IMR-90 (cell line): ENCODE data around the gene PODXL. TPM values are rescaled to one million over a fixed set of nuclear protein-coding genes. Genes with fewer than 3 reads are reported as not detected.

Experiments used
- ATAC-seq: fragments of 200-7000 bp; cut with Tn5 transposase; 2 replicates; pipeline ENCODE4 v1.9.1; 2020; ENCODE audit warnings: low read depth, mild to moderate bottlenecking, moderate library complexity
- BruUV-seq: library from RNA; stranded (reverse); fragments of 400-500 nt; replicated peaks from 2 replicates; lab custom pipeline; 2021; lab: Mats Ljungman, UMichigan
- CTCF ChIA-PET: fragments of 300-600 bp; formaldehyde crosslinking; extraction: SDS; loops from one replicate; lab custom pipeline; 2021; ENCODE audit warnings: antibody characterized with exemption; lab: Yijun Ruan, JAX
- POLR2A ChIA-PET: fragments of 300-600 bp; sonication (Branson Sonifier 250); formaldehyde crosslinking; loops from one replicate; lab custom pipeline; 2022; ENCODE audit warnings: antibody characterized with exemption; ENCODE audit not compliant: unreplicated experiment; lab: Charles Lee
- DNase-seq: peaks from one replicate; pipeline ENCODE4 v3.0.0; 2013
- H2AFZ ChIP-seq: replicated peaks from 2 replicates; pipeline ENCODE3; 2013; ENCODE audit warnings: low read length, mild to moderate bottlenecking; ENCODE audit not compliant: poor library complexity
- H2AK5ac ChIP-seq: 2 replicates; pipeline ENCODE4 v1.6.1; 2013; ENCODE audit warnings: low read depth, low read length, inconsistent platforms
- H2AK9ac ChIP-seq: replicated peaks from 2 replicates; pipeline ENCODE3; 2013; ENCODE audit warnings: mild to moderate bottlenecking, low read depth, low read length, moderate library complexity; ENCODE audit not compliant: poor library complexity
- H2BK120ac ChIP-seq: 2 replicates; pipeline ENCODE4 v1.6.1; 2013; ENCODE audit warnings: low read depth, low read length, inconsistent platforms
- H2BK15ac ChIP-seq: 3 replicates; pipeline ENCODE4 v1.6.1; 2013; ENCODE audit warnings: low read depth, low read length, inconsistent platforms
- H2BK20ac ChIP-seq: 2 replicates; pipeline ENCODE4 v1.6.1; 2013; ENCODE audit warnings: low read depth, mild to moderate bottlenecking, inconsistent platforms, low read length, moderate library complexity
- H2BK5ac ChIP-seq: 2 replicates; pipeline ENCODE4 v1.6.1; 2013; ENCODE audit warnings: mild to moderate bottlenecking, low read depth, low read length, inconsistent platforms; ENCODE audit not compliant: poor library complexity, severe bottlenecking
- H3K14ac ChIP-seq: replicated peaks from 2 replicates; pipeline ENCODE4 v1.6.1; 2013; ENCODE audit warnings: low read depth, low read length, inconsistent platforms
- H3K18ac ChIP-seq: 2 replicates; pipeline ENCODE4 v1.6.1; 2013; ENCODE audit warnings: low read depth, low read length, control low read depth
- H3K23ac ChIP-seq: 2 replicates; pipeline ENCODE4 v1.6.1; 2013; ENCODE audit warnings: low read depth, low read length, inconsistent platforms
- H3K27ac ChIP-seq: 2 replicates; pipeline ENCODE4 v1.5.1; 2013; ENCODE audit warnings: mild to moderate bottlenecking, control low read depth, low read length; ENCODE audit not compliant: insufficient read depth
- H3K27me3 ChIP-seq: 2 replicates; pipeline ENCODE4 v1.6.1; 2013; ENCODE audit warnings: low read length; ENCODE audit not compliant: control insufficient read depth, insufficient read depth
- H3K36me3 ChIP-seq: 2 replicates; pipeline ENCODE4 v1.6.1; 2013; ENCODE audit warnings: low read length, mixed read lengths; ENCODE audit not compliant: control insufficient read depth, insufficient read depth
- H3K4ac ChIP-seq: 2 replicates; pipeline ENCODE4 v1.6.1; 2013; ENCODE audit warnings: low read depth, low read length, inconsistent platforms
- H3K4me1 ChIP-seq: 2 replicates; pipeline ENCODE4 v1.6.1; 2013; ENCODE audit warnings: low read length, mixed read lengths; ENCODE audit not compliant: control insufficient read depth, insufficient read depth
- H3K4me2 ChIP-seq: 2 replicates; pipeline ENCODE4 v1.6.1; 2013; ENCODE audit warnings: low read depth, mild to moderate bottlenecking, control low read depth, low read length, moderate library complexity
- H3K4me3 ChIP-seq: 2 replicates; pipeline ENCODE4 v1.5.1; 2013; ENCODE audit warnings: low read depth, mild to moderate bottlenecking, control low read depth, low read length, moderate library complexity; ENCODE audit not compliant: insufficient read depth
- H3K56ac ChIP-seq: 2 replicates; pipeline ENCODE4 v1.6.1; 2013; ENCODE audit warnings: low read length, inconsistent platforms; ENCODE audit not compliant: insufficient read depth; ENCODE audit errors: extremely low read depth
- H3K79me1 ChIP-seq, 2 experiments: 2 replicates each; pipeline ENCODE4 v1.6.1; 2013; ENCODE audit warnings: low read length in 2 of 2, inconsistent platforms in 1 of 2, low read depth in 1 of 2
- H3K9ac ChIP-seq: 2 replicates; pipeline ENCODE4 v1.6.1; 2013; ENCODE audit warnings: low read depth, low read length, control low read depth
- H3K9me1 ChIP-seq: 2 replicates; pipeline ENCODE4 v1.6.1; 2013; ENCODE audit warnings: low read length, inconsistent platforms; ENCODE audit not compliant: insufficient read depth
- H3K9me3 ChIP-seq: 2 replicates; pipeline ENCODE4 v1.6.1; 2013; ENCODE audit warnings: low read length; ENCODE audit not compliant: control insufficient read depth, insufficient read depth
- H4K20me1 ChIP-seq: 2 replicates; pipeline ENCODE4 v1.6.1; 2013; ENCODE audit warnings: low read length, inconsistent platforms; ENCODE audit not compliant: insufficient read depth
- H4K5ac ChIP-seq: 2 replicates; pipeline ENCODE4 v1.6.1; 2013; ENCODE audit warnings: mild to moderate bottlenecking, low read depth, low read length, control low read depth
- H4K8ac ChIP-seq, 2 experiments: 2 replicates each; pipeline ENCODE4 v1.6.1; 2013; ENCODE audit warnings: low read depth in 2 of 2, low read length in 2 of 2, control low read depth in 1 of 2, inconsistent platforms in 1 of 2
- H4K91ac ChIP-seq: 2 replicates; pipeline ENCODE4 v1.6.1; 2013; ENCODE audit warnings: low read depth, low read length, inconsistent platforms; ENCODE audit not compliant: insufficient read depth
- BHLHE40 ChIP-seq: fragments of 150-350 bp; IDR thresholded peaks from 2 replicates; pipeline ENCODE4 v1.6.1; 2016; ENCODE audit warnings: mild to moderate bottlenecking, low read depth, low read length
- CEBPB ChIP-seq: IDR thresholded peaks from 2 replicates; pipeline ENCODE4 v1.6.1; 2012; ENCODE audit warnings: low read depth, low read length, improper control_type of control experiment
- CHD1 ChIP-seq: IDR thresholded peaks from 2 replicates; pipeline ENCODE4 v1.6.1; 2012; ENCODE audit warnings: low read depth, low read length, improper control_type of control experiment
- FOS ChIP-seq: fragments of 150-350 bp; IDR thresholded peaks from 2 replicates; pipeline ENCODE4 v1.6.1; 2016; ENCODE audit warnings: low read depth, low read length
- MAFK ChIP-seq: IDR thresholded peaks from 2 replicates; pipeline ENCODE4 v1.6.1; 2012; ENCODE audit warnings: low read depth, low read length, improper control_type of control experiment
- MAZ ChIP-seq: IDR thresholded peaks from 2 replicates; pipeline ENCODE4 v1.6.1; 2012; ENCODE audit warnings: low read depth, mild to moderate bottlenecking, low read length, improper control_type of control experiment, moderate library complexity, borderline replicate concordance
- MXI1 ChIP-seq: IDR thresholded peaks from 2 replicates; pipeline ENCODE4 v1.6.1; 2012; ENCODE audit warnings: low read depth, mild to moderate bottlenecking, low read length, moderate library complexity, borderline replicate concordance
- NFE2L2 ChIP-seq: fragments of 150-350 bp; IDR thresholded peaks from 2 replicates; pipeline ENCODE4 v1.6.1; 2016; ENCODE audit warnings: low read depth, mild to moderate bottlenecking, low read length
- RCOR1 ChIP-seq: IDR thresholded peaks from 2 replicates; pipeline ENCODE4 v1.6.1; 2012; ENCODE audit warnings: mild to moderate bottlenecking, low read length, improper control_type of control experiment; ENCODE audit not compliant: insufficient replicate concordance
- RFX5 ChIP-seq: IDR thresholded peaks from 2 replicates; pipeline ENCODE4 v1.8.0; 2012; ENCODE audit warnings: low read depth, mild to moderate bottlenecking, low read length, moderate library complexity
- SMC3 ChIP-seq: fragments of 150-350 bp; IDR thresholded peaks from 2 replicates; pipeline ENCODE4 v1.6.1; 2016; ENCODE audit warnings: low read depth, mild to moderate bottlenecking, antibody characterized with exemption, low read length, moderate library complexity
- USF2 ChIP-seq: fragments of 150-350 bp; IDR thresholded peaks from 2 replicates; pipeline ENCODE4 v1.6.1; 2017; ENCODE audit warnings: mild to moderate bottlenecking, antibody characterized with exemption, low read length, low read depth
- WGBS, 2 experiments: methylation state at CpG; one replicate each; pipeline versions ENCODE4 v1.1.5 to v1.1.7; 2013; ENCODE audit warnings: missing lambda C conversion rate in 2 of 2; ENCODE audit not compliant: insufficient read length in 1 of 2; ENCODE audit errors: extremely low coverage in 2 of 2; 5-methylcytosine and 5-hydroxymethylcytosine counted together
- dilution Hi-C: fragments of 300-500 bp; cut with HindIII; formaldehyde crosslinking; loops from one replicate; pipeline ENCODE4 v1.14.3; 2018; ENCODE audit warnings: low sequenced_read_pairs; ENCODE audit not compliant: unreplicated experiment
- in situ Hi-C: fragments of 300-500 bp; cut with MboI; formaldehyde crosslinking; loops from 3 replicates; pipeline ENCODE4 v1.14.3; 2019; ENCODE audit warnings: low sequenced_read_pairs, inconsistent platforms, mixed read lengths
- intact Hi-C: fragments of 100-400 bp; cut with micrococcal nuclease; formaldehyde crosslinking; loops from 2 replicates; pipeline ENCODE4 v1.10.0; 2022
- polyA plus RNA-seq, 3 experiments: library from polyadenylated mRNA; depleted of rRNA; stranded (reverse); fragments of >200 nt; gene quantifications; 2 replicates each; pipeline ENCODE4 v1.2.3, GENCODE V29; 2012; ENCODE audit warnings: low replicate concordance in 1 of 3
- total RNA-seq: library from RNA; depleted of rRNA; stranded (reverse); fragments of >200 nt; gene quantifications from 2 replicates; pipeline ENCODE4 v1.2.3, GENCODE V29; 2012
- TF ChIP-seq, protein P1 (sequence below): conservative IDR thresholded peaks from 2 replicates; pipeline ENCODE4 v1.5.1; 2012; ENCODE audit warnings: mild to moderate bottlenecking, low read depth, low read length, improper control_type of control experiment

PODXL gene
- total and polyA plus RNA-seq, 2 of the 4 experiments (the other 2 are of a cell fraction), result 1.3 to 3.8 TPM

DNA sequence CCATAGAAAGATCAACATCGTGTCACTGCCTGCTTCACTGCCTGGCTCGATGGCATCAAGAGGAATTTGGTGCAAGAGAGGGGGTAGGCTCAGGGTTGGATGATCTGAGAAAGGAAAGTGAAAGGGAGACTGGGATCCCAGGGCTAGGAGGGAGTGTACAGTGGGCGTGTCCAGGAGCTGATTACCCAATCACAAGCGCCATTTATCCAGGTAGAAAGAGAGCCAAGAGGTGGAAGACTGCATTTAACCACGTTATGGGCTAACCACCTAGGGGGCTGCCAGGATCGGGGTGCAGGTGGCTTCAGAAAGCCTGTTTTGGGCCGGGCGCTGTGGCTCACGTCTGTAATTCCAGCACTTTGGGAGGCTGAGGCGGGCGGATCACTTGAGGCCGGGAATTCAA, 10.3 kb downstream of the PODXL start:
- intact Hi-C loops (no loop called here), in situ Hi-C loops (loop anchor here (10.0 kb wide), 1 partner anchor 109 kb away; no protein-coding TSS in a partner anchor), dilution Hi-C loops (no loop called here)
- Histone ChIP-seq H3K27ac (no peak overlapping the region), H3K23ac (no peak overlapping the region), H2AFZ (peak overlapping the region; percentile 58), H3K27me3 (peaks cover under 1% of the 10 kb centered on the region; the same call in 1 of the 2 replicates), H4K20me1 (no peaks in the 10 kb centered on the region), H2BK120ac (no peak overlapping the region), H3K18ac (no peak overlapping the region), H3K4me2 (peak overlapping the region; percentile 76; the same call in 1 of the 2 replicates), H3K4ac (no peak overlapping the region), H3K9ac (no peak overlapping the region), H4K8ac (no peak overlapping the region), H4K91ac (no peak overlapping the region), H3K36me3 (no peaks in the 10 kb centered on the region), H3K56ac (no peak overlapping the region), H3K14ac (peak overlapping the region; percentile 75; the same call in 1 of the 2 replicates), H2BK5ac (no peak overlapping the region), H3K9me3 (no peaks in the 10 kb centered on the region), H2AK5ac (no peak overlapping the region), H4K5ac (no peak overlapping the region), H2BK20ac (no peak overlapping the region), H3K4me3 (no peak overlapping the region), H2AK9ac (peak overlapping the region; percentile 76), H3K4me1 (no peaks in the 10 kb centered on the region), H3K79me1 (peaks cover 0 to 29% of the 10 kb centered on the region in 2 experiments; a peak in 3 of 4 replicates), H3K9me1 (peaks cover 8% of the 10 kb centered on the region; the same call in 1 of the 2 replicates), H2BK15ac (no peak overlapping the region)
- WGBS, 2 experiments, result no CpG with 5 or more reads among the region's 12 CpGs
- CTCF ChIA-PET, result interaction anchor here (1.0 to 1.1 kb wide), 2 partner anchors 13 to 21 kb away, joined by 3 read pairs; no protein-coding TSS in a partner anchor
- BruUV-seq, result no TSS peak
- no peak for TF ChIP-seq USF2
- TF ChIP-seq RFX5, result no peak
- no peak for TF ChIP-seq RCOR1
- no peak for TF ChIP-seq BHLHE40
- no peak for TF ChIP-seq CHD1
- TF ChIP-seq NFE2L2, result no peak
- TF ChIP-seq CEBPB, result no peak
- TF ChIP-seq MAZ, result no peak
- TF ChIP-seq, protein P1, sequence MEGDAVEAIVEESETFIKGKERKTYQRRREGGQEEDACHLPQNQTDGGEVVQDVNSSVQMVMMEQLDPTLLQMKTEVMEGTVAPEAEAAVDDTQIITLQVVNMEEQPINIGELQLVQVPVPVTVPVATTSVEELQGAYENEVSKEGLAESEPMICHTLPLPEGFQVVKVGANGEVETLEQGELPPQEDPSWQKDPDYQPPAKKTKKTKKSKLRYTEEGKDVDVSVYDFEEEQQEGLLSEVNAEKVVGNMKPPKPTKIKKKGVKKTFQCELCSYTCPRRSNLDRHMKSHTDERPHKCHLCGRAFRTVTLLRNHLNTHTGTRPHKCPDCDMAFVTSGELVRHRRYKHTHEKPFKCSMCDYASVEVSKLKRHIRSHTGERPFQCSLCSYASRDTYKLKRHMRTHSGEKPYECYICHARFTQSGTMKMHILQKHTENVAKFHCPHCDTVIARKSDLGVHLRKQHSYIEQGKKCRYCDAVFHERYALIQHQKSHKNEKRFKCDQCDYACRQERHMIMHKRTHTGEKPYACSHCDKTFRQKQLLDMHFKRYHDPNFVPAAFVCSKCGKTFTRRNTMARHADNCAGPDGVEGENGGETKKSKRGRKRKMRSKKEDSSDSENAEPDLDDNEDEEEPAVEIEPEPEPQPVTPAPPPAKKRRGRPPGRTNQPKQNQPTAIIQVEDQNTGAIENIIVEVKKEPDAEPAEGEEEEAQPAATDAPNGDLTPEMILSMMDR, result no peak
- no peak for TF ChIP-seq MXI1
- no peak for TF ChIP-seq SMC3
- TF ChIP-seq MAFK, result no peak
- TF ChIP-seq FOS, result no peak
- DNase-seq (no peak), ATAC-seq (no peak; the same call in 1 of the 2 replicates)
- POLR2A ChIA-PET, result no interaction called here
